K562 (cell line): Measurements from ENCODE around the gene DGAT2.

Source experiments
- NCOA2 ChIP-seq, 2 experiments: fragments of 450-650 bp; IDR thresholded peaks; 2 replicates each; pipeline ENCODE4 v1.6.1; 2018; ENCODE audit warnings: mild to moderate bottlenecking in 2 of 2, moderate library complexity in 1 of 2; ENCODE audit not compliant: partially characterized antibody in 2 of 2
- RFX1 ChIP-seq: fragments of 450-650 bp; IDR thresholded peaks from 2 replicates; pipeline ENCODE4 v1.6.1; 2016; ENCODE audit warnings: mild to moderate bottlenecking, moderate library complexity
- SMARCE1 ChIP-seq: fragments of 450-650 bp; IDR thresholded peaks from 2 replicates; pipeline ENCODE4 v1.7.1; 2016; ENCODE audit warnings: mild to moderate bottlenecking
- TBP ChIP-seq: optimal IDR thresholded peaks from 2 replicates; pipeline ENCODE3; 2011; ENCODE audit warnings: low read depth, low read length, improper control_type of control experiment
- YY1 ChIP-seq, 3 experiments: IDR thresholded peaks; 2 replicates each; pipeline ENCODE4 v1.6.1; 2011; ENCODE audit warnings: low read length in 2 of 3, mild to moderate bottlenecking in 2 of 3, moderate library complexity in 2 of 3, borderline replicate concordance in 1 of 3, control low read depth in 1 of 3, low read depth in 1 of 3; ENCODE audit not compliant: insufficient read depth in 3 of 3, insufficient replicate concordance in 2 of 3, control insufficient read depth in 1 of 3, insufficient read length in 1 of 3; ENCODE audit errors: extremely low read depth in 1 of 3
- TF ChIP-seq, protein P1 (sequence below), 3 experiments: IDR thresholded peaks in 2 of 3; conservative IDR thresholded peaks in 1 of 3; 2 replicates each; pipeline ENCODE4 v1.5.1; 2011 to 2012; ENCODE audit warnings: low read length in 3 of 3, mild to moderate bottlenecking in 3 of 3, control low read depth in 2 of 3, improper control_type of control experiment in 1 of 3, inconsistent platforms in 1 of 3, low read depth in 1 of 3, mixed read lengths in 1 of 3, moderate library complexity in 1 of 3; ENCODE audit not compliant: insufficient read depth in 2 of 3
- TF ChIP-seq, protein P2 (sequence below): sonication (generic); formaldehyde crosslinking; IDR thresholded peaks from 2 replicates; pipeline ENCODE4 v1.9.0; 2022; ENCODE audit warnings: mild to moderate bottlenecking, missing genetic modification reagents

DNA sequence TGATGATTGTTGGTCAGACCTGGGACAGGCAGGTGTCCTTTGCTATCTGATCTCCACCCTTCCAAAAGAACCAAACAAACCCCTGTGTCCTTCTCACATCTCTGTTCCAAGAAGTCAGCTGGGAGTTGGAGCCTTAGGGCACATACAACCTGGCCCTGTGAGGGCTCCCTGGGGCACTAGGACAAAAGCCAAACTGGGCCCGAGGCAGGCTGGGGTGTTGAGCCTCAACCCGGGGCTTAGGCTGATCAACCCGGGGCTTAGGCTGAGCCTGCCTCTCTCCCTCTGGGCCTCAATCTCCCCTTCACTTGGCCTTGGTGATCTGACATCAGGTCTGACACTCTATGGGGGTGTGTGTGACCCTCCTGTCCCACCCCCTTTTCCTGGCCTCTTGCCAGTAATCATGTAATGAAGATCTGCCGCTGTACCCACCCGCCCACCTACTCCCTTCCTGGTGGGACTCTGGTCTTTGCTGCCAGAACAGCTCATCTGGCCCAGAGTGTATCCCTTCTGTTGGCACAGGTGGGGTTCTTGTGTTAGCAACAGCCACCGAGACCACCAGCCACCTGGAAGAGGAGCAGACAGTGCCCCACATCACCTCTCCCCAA lies 23.7 kb downstream of the DGAT2 start:
- TF ChIP-seq NCOA2 (IDR thresholded peaks at IDR 0.05; ENCODE audit: partially characterized antibody in 2 of 2) (no peak), YY1 (IDR thresholded peaks at IDR 0.05; ENCODE audit: borderline replicate concordance in 1 of 3, control insufficient read depth in 1 of 3, extremely low read depth in 1 of 3, insufficient read depth in 3 of 3, insufficient read length in 1 of 3, insufficient replicate concordance in 2 of 3, low read depth in 1 of 3, low read length in 2 of 3) (no peak), RFX1 (no peak), TBP (no peak), SMARCE1 (no peak)
- TF ChIP-seq, protein P1, sequence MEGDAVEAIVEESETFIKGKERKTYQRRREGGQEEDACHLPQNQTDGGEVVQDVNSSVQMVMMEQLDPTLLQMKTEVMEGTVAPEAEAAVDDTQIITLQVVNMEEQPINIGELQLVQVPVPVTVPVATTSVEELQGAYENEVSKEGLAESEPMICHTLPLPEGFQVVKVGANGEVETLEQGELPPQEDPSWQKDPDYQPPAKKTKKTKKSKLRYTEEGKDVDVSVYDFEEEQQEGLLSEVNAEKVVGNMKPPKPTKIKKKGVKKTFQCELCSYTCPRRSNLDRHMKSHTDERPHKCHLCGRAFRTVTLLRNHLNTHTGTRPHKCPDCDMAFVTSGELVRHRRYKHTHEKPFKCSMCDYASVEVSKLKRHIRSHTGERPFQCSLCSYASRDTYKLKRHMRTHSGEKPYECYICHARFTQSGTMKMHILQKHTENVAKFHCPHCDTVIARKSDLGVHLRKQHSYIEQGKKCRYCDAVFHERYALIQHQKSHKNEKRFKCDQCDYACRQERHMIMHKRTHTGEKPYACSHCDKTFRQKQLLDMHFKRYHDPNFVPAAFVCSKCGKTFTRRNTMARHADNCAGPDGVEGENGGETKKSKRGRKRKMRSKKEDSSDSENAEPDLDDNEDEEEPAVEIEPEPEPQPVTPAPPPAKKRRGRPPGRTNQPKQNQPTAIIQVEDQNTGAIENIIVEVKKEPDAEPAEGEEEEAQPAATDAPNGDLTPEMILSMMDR (IDR thresholded peaks at IDR 0.05 in 2 of 3, conservative IDR thresholded peaks at IDR 0.05 in 1 of 3; ENCODE audit: insufficient read depth in 2 of 3, low read depth in 1 of 3, low read length in 3 of 3), result no peak
- TF ChIP-seq, protein P2, sequence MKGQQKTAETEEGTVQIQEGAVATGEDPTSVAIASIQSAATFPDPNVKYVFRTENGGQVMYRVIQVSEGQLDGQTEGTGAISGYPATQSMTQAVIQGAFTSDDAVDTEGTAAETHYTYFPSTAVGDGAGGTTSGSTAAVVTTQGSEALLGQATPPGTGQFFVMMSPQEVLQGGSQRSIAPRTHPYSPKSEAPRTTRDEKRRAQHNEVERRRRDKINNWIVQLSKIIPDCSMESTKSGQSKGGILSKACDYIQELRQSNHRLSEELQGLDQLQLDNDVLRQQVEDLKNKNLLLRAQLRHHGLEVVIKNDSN (CRISPR knock-in tag), result no peak
